Liver (tissue), 9 donors: ENCODE results near the gene GABBR2. TPM values are rescaled to one million over a fixed set of nuclear protein-coding genes. Genes with fewer than 3 reads are reported as not detected.

ENCODE experiments used
- DNase-seq: peaks from one replicate; pipeline ENCODE4 v3.0.0-alpha.2; 2017; ENCODE audit warnings: low spot score
- H3K27ac ChIP-seq, 2 donors: one replicate each; pipeline ENCODE4 v1.7.0; 2013; ENCODE audit warnings: inconsistent platforms in 2 of 2, low read length in 2 of 2, control low read depth in 1 of 2, low read depth in 1 of 2, mild to moderate bottlenecking in 1 of 2
- H3K27me3 ChIP-seq, 4 donors: one replicate each; pipeline versions ENCODE4 v1.6.1 to v1.7.0; 2013; ENCODE audit warnings: low read length in 3 of 4, inconsistent platforms in 1 of 4, mild to moderate bottlenecking in 1 of 4, moderate library complexity in 1 of 4; ENCODE audit not compliant: control insufficient read depth in 4 of 4, insufficient read depth in 4 of 4
- H3K36me3 ChIP-seq, 4 donors: one replicate each; pipeline versions ENCODE4 v1.6.1 to v1.7.0; 2013; ENCODE audit warnings: low read length in 3 of 4, mild to moderate bottlenecking in 3 of 4, low read depth in 1 of 4, moderate library complexity in 1 of 4; ENCODE audit not compliant: control insufficient read depth in 4 of 4, insufficient read depth in 3 of 4
- H3K4me1 ChIP-seq, 4 donors: one replicate each; pipeline versions ENCODE4 v1.6.1 to v1.7.0; 2013; ENCODE audit warnings: low read length in 3 of 4, mild to moderate bottlenecking in 3 of 4, moderate library complexity in 1 of 4; ENCODE audit not compliant: control insufficient read depth in 4 of 4, insufficient read depth in 4 of 4
- H3K4me3 ChIP-seq, 3 donors: one replicate each; pipeline versions ENCODE4 v1.6.1 to v1.7.0; 2013; ENCODE audit warnings: low read length in 3 of 3, control low read depth in 1 of 3, low read depth in 1 of 3, mild to moderate bottlenecking in 1 of 3
- H3K9ac ChIP-seq, 2 donors: one replicate each; pipeline ENCODE4 v1.7.0; 2013; ENCODE audit warnings: low read length in 2 of 2, mild to moderate bottlenecking in 2 of 2, moderate library complexity in 2 of 2, control low read depth in 1 of 2, low read depth in 1 of 2
- H3K9me3 ChIP-seq, 4 donors: one replicate each; pipeline versions ENCODE4 v1.6.1 to v1.7.0; 2013; ENCODE audit warnings: low read length in 3 of 4; ENCODE audit not compliant: control insufficient read depth in 4 of 4
- ATF3 ChIP-seq: IDR thresholded peaks from 2 replicates; pipeline ENCODE4 v1.6.1; 2016; ENCODE audit warnings: antibody characterized with exemption
- CTCF ChIP-seq: fragments of 150-350 bp; IDR thresholded peaks from 2 replicates; pipeline ENCODE4 v1.5.1; 2017; ENCODE audit warnings: improper control_type of control experiment, low read depth, low read length; ENCODE audit not compliant: missing input control
- EGR1 ChIP-seq, 2 donors: IDR thresholded peaks; 2 replicates each; pipeline ENCODE4 v1.6.1; 2016 to 2018; ENCODE audit warnings: antibody characterized with exemption in 2 of 2, low read depth in 2 of 2
- FOXA1 ChIP-seq: IDR thresholded peaks from 2 replicates; pipeline ENCODE4 v1.6.1; 2016; ENCODE audit warnings: antibody characterized with exemption
- FOXA2 ChIP-seq: IDR thresholded peaks from 2 replicates; pipeline ENCODE4 v1.6.1; 2016; ENCODE audit warnings: antibody characterized with exemption
- GABPA ChIP-seq, 2 donors: IDR thresholded peaks in 1 of 2; conservative IDR thresholded peaks in 1 of 2; 2 replicates each; pipeline ENCODE4 v1.6.1; 2016; ENCODE audit warnings: antibody characterized with exemption in 2 of 2, mild to moderate bottlenecking in 1 of 2, moderate library complexity in 1 of 2
- HNF4A ChIP-seq, 2 donors: conservative IDR thresholded peaks; 2 replicates each; pipeline ENCODE4 v1.6.1; 2016; ENCODE audit warnings: antibody characterized with exemption in 2 of 2, mild to moderate bottlenecking in 2 of 2
- HNF4G ChIP-seq: IDR thresholded peaks from 2 replicates; pipeline ENCODE4 v1.6.1; 2016; ENCODE audit warnings: antibody characterized with exemption
- JUND ChIP-seq, 2 donors: IDR thresholded peaks; 2 replicates each; pipeline ENCODE4 v1.6.1; 2016; ENCODE audit warnings: antibody characterized with exemption in 2 of 2
- MAX ChIP-seq: IDR thresholded peaks from 2 replicates; pipeline ENCODE4 v1.6.1; 2016; ENCODE audit warnings: antibody characterized with exemption
- NR2F2 ChIP-seq: IDR thresholded peaks from 2 replicates; pipeline ENCODE4 v1.6.1; 2016; ENCODE audit warnings: antibody characterized with exemption
- RAD21 ChIP-seq, 2 donors: IDR thresholded peaks; 2 replicates each; pipeline ENCODE4 v1.6.1; 2016; ENCODE audit warnings: antibody characterized with exemption in 2 of 2, mild to moderate bottlenecking in 2 of 2
- REST ChIP-seq: IDR thresholded peaks from 2 replicates; pipeline ENCODE4 v1.6.1; 2016; ENCODE audit warnings: antibody characterized with exemption, mild to moderate bottlenecking
- RXRA ChIP-seq, 2 donors: IDR thresholded peaks; 2 replicates each; pipeline ENCODE4 v1.6.1; 2017 to 2018; ENCODE audit warnings: antibody characterized with exemption in 2 of 2, mild to moderate bottlenecking in 1 of 2
- SP1 ChIP-seq: IDR thresholded peaks from 2 replicates; pipeline ENCODE4 v1.6.1; 2018; ENCODE audit warnings: antibody characterized with exemption, mild to moderate bottlenecking
- TAF1 ChIP-seq: conservative IDR thresholded peaks from 2 replicates; pipeline ENCODE4 v1.6.1; 2016; ENCODE audit warnings: antibody characterized with exemption, mild to moderate bottlenecking
- YY1 ChIP-seq: IDR thresholded peaks from 2 replicates; pipeline ENCODE4 v1.6.1; 2016; ENCODE audit warnings: antibody characterized with exemption, mild to moderate bottlenecking
- ZBTB33 ChIP-seq: IDR thresholded peaks from 2 replicates; pipeline ENCODE4 v1.6.1; 2016; ENCODE audit warnings: antibody characterized with exemption
- WGBS: extraction: QIAGEN DNeasy Blood & Tissue Kit; methylation state at CpG from one replicate; pipeline ENCODE4 v1.1.7; 2013; 5-methylcytosine and 5-hydroxymethylcytosine counted together
- polyA plus RNA-seq, 2 donors: library from polyadenylated mRNA; stranded (reverse) in 1 of 2; unstranded in 1 of 2; fragments of 200-250 nt in 1 of 2; fragments of >200 nt in 1 of 2; fragmentation: Nextera tagmentation in 1 of 2; extraction: Ambion mirVana in 1 of 2; gene quantifications; one replicate each; pipeline versions ENCODE4 v1.2.1 to v1.2.3, GENCODE V29; 2013 to 2015
- total RNA-seq, 2 donors: library from RNA; depleted of rRNA; stranded (reverse); fragments of >200 nt; gene quantifications; one replicate each; pipeline ENCODE4 v1.2.3, GENCODE V29; 2014
- donor health status: healthy.
- donor health status: healthy.
- donor health status: healthy.
- donor health status: healthy.
- donor health status: healthy.

GABBR2 gene
- total and polyA plus RNA-seq, 4 donors, result 0.03 to 0.23 (median 0.08) TPM; not detected in 1

- H3K9ac ChIP-seq, result no peak overlapping the region
- no peaks in the 10 kb centered on the region for H3K36me3 ChIP-seq
- 81% methylated on average over 4 of the region's 4 CpGs for WGBS
- H3K27ac ChIP-seq, result no peak overlapping the region
- H3K4me3 ChIP-seq, result no peak overlapping the region
- no peaks in the 10 kb centered on the region for H3K4me1 ChIP-seq
- peaks cover 0 to 10% (median 0%) of the 10 kb centered on the region in 4 donors for H3K27me3 ChIP-seq
- H3K9me3 ChIP-seq, result peaks cover 4 to 9% (median 5%) of the 10 kb centered on the region in 4 donors
- TF ChIP-seq RXRA (IDR thresholded peaks at IDR 0.05) (no peak), GABPA (IDR thresholded peaks at IDR 0.05 in 1 of 2, conservative IDR thresholded peaks at IDR 0.05 in 1 of 2) (no peak), RAD21 (IDR thresholded peaks at IDR 0.05) (no peak), EGR1 (IDR thresholded peaks at IDR 0.05; ENCODE audit: low read depth in 2 of 2) (no peak), MAX (no peak), YY1 (no peak), FOXA1 (no peak), REST (no peak), NR2F2 (no peak), ATF3 (no peak), SP1 (no peak), JUND (IDR thresholded peaks at IDR 0.05) (no peak), HNF4A (conservative IDR thresholded peaks at IDR 0.05) (no peak), HNF4G (no peak), FOXA2 (no peak), CTCF (no peak), ZBTB33 (no peak), TAF1 (no peak)
- no peak for DNase-seq
Observed at GRCh38 chr9:98364086-98364485, 344.6 kb downstream of the GABBR2 start.
